MM.1S (cell line): ENCODE measurements around the gene PCSK4.

Source experiments
- CTCF ChIP-seq: fragments of 300-600 bp; sonication (generic); IDR thresholded peaks from 2 replicates; pipeline ENCODE4 v1.5.1; 2016; ENCODE audit warnings: antibody characterized with exemption, low read length, mixed read lengths
- EZH2phosphoT487 ChIP-seq: fragments of 300-600 bp; sonication (generic); IDR thresholded peaks from 2 replicates; pipeline ENCODE4 v1.6.1; 2018; ENCODE audit warnings: antibody characterized with exemption, low read length

GRCh38 chr19:1481893-1482360, 8.2 kb downstream of the PCSK4 start:
- TF ChIP-seq EZH2phosphoT487 (no peak), CTCF (no peak)
